Measurements from ENCODE around the gene RFWD3. TPM values are rescaled to one million over a fixed set of nuclear protein-coding genes. Genes with fewer than 3 reads are reported as not detected.

Gene RFWD3
- total and polyA plus RNA-seq, 2 of the 4 experiments (the other 2 are of a cell fraction): 16.7 to 27.6 TPM

GRCh38 chr16:74578433-74578832 lies 88.2 kb downstream of the RFWD3 start:
- CTCF ChIA-PET: no interaction called here
- no TSS peak for BruUV-seq (replicated peaks)

More at GRCh38 chr16:74578433-74578832, 88.2 kb downstream of the RFWD3 start:
- Histone ChIP-seq H4K20me1 (ENCODE audit: insufficient read depth, low read length) (peaks cover 82% of the 10 kb centered on the region), H3K4ac (ENCODE audit: low read depth, low read length) (no peak overlapping the region), H3K4me3 (ENCODE audit: insufficient read depth, low read depth, low read length) (no peak overlapping the region), H3K14ac (replicated peaks; ENCODE audit: low read depth, low read length) (no peak overlapping the region), H3K4me2 (ENCODE audit: low read depth, low read length) (peak overlapping the region; percentile 74; the same call in 1 of the 2 replicates), H4K8ac (ENCODE audit: low read depth in 2 of 2, low read length in 2 of 2) (no peak overlapping the region), H2BK15ac (ENCODE audit: low read depth, low read length) (no peak overlapping the region), H3K36me3 (ENCODE audit: control insufficient read depth, insufficient read depth, low read length) (no peaks in the 10 kb centered on the region), H2BK5ac (ENCODE audit: low read depth, low read length, poor library complexity, severe bottlenecking) (no peak overlapping the region), H3K4me1 (ENCODE audit: control insufficient read depth, insufficient read depth, low read length) (peaks cover 7% of the 10 kb centered on the region), H3K9me3 (ENCODE audit: control insufficient read depth, insufficient read depth, low read length) (no peaks in the 10 kb centered on the region), H3K18ac (ENCODE audit: low read depth, low read length) (no peak overlapping the region), H2BK20ac (ENCODE audit: low read depth, low read length) (no peak overlapping the region), H4K91ac (ENCODE audit: insufficient read depth, low read depth, low read length) (no peak overlapping the region), H4K5ac (ENCODE audit: low read depth, low read length) (no peak overlapping the region), H2AFZ (replicated peaks; ENCODE audit: low read length, poor library complexity) (no peak overlapping the region), H3K27me3 (ENCODE audit: control insufficient read depth, insufficient read depth, low read length) (no peaks in the 10 kb centered on the region), H3K9me1 (ENCODE audit: insufficient read depth, low read length) (peaks cover 3% of the 10 kb centered on the region), H3K56ac (ENCODE audit: extremely low read depth, insufficient read depth, low read length) (no peak overlapping the region), H3K79me1 (ENCODE audit: low read depth in 1 of 2, low read length in 2 of 2) (peaks cover 21 to 68% of the 10 kb centered on the region in 2 experiments), H2AK5ac (ENCODE audit: low read depth, low read length) (no peak overlapping the region), H3K27ac (ENCODE audit: insufficient read depth, low read length) (no peak overlapping the region), H3K9ac (ENCODE audit: low read depth, low read length) (no peak overlapping the region), H2BK120ac (ENCODE audit: low read depth, low read length) (no peak overlapping the region), H3K23ac (ENCODE audit: low read depth, low read length) (no peak overlapping the region), H2AK9ac (replicated peaks; ENCODE audit: low read depth, low read length, poor library complexity) (no peak overlapping the region)
- WGBS, 2 experiments (ENCODE audit: extremely low coverage in 2 of 2, insufficient read length in 1 of 2): no CpG with 5 or more reads among the region's 3 CpGs
- POLR2A ChIA-PET (ENCODE audit: unreplicated experiment): no interaction called here
- dilution Hi-C loops (cut with HindIII; ENCODE audit: low sequenced_read_pairs, unreplicated experiment) (no loop called here), intact Hi-C loops (cut with micrococcal nuclease) (no loop called here), in situ Hi-C loops (cut with MboI; ENCODE audit: low sequenced_read_pairs) (no loop called here)
- DNase-seq: no peak
- no peak for ATAC-seq (ENCODE audit: low read depth)
- TF ChIP-seq NFE2L2 (IDR thresholded peaks at IDR 0.05; ENCODE audit: low read depth, low read length) (no peak), POLR2A (IDR thresholded peaks at IDR 0.05; ENCODE audit: low read depth, low read length) (no peak), FOS (IDR thresholded peaks at IDR 0.05; ENCODE audit: low read depth, low read length) (no peak), MAZ (IDR thresholded peaks at IDR 0.05; ENCODE audit: borderline replicate concordance, low read depth, low read length) (no peak), MXI1 (IDR thresholded peaks at IDR 0.05; ENCODE audit: borderline replicate concordance, low read depth, low read length) (no peak)

Data from IMR-90 (cell line).